ENCODE results near the gene PGS1.

PGS1 gene

DNA sequence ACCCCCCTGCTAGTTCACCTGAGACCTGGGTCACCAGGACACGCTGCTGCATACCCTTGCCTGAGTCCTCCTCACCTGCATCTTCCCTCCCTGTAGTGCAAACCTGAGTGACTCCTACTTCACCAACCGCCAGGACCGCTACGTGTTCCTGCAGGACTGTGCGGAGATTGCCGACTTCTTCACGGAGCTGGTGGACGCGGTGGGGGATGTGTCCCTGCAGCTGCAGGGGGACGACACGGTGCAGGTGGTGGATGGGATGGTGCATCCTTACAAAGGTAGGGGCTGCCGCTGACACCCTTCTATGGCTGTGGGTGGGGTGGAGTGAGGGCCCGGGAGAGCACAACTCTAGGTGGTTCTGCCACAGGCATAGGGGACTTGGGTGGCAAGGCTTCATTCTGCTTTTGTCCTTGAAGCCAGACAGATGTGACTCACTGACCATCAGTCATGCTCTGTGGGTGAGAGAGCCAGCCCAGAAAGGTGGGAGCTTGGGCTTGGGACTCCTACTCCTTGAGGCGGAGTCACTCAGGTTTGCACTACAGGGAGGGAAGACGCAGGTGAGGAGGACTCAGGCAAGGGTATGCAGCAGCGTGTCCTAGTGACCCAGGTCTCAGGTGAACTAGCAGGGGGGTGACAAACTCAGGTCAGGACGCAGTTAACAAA, 22.3 kb downstream of the PGS1 start:
- peaks cover 48% of the 10 kb centered on the region for H3K36me3 ChIP-seq (ENCODE audit: control insufficient read depth, insufficient read depth, low read length)
- H3K27me3 ChIP-seq (ENCODE audit: control insufficient read depth, insufficient read depth, low read length), result no peaks in the 10 kb centered on the region

DNA sequence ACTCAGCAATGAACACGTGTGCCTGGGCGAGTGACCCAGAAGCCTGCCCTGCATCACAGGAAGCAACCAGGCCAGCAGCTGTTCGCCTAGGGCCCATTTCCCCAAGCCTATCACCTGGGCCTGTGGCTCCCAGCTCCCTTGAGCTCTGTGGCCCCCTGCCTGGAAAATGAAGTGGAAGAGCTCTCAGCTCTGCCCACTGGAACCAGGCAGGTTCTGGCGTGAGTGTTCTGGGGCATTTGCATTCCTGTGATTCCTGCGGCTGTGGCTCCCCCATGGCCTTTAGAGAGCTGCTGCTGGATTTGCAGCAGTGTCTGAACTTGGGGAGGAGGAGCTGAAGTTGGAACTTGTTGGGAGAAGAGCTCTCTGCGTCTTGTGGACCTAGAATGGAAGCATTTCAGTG, 22.8 kb downstream of the PGS1 start:
- Histone ChIP-seq H3K36me3 (ENCODE audit: control insufficient read depth, insufficient read depth, low read length) (peaks cover 45% of the 10 kb centered on the region), H3K4me3 (ENCODE audit: low read length) (no peak overlapping the region), H3K4me1 (ENCODE audit: control insufficient read depth, insufficient read depth, low read length) (no peaks in the 10 kb centered on the region), H3K9ac (ENCODE audit: low read length) (no peak overlapping the region), H3K27ac (ENCODE audit: low read depth, low read length) (no peak overlapping the region), H3K27me3 (ENCODE audit: control insufficient read depth, insufficient read depth, low read length) (no peaks in the 10 kb centered on the region)

More for the DNA sequence above, 22.3 kb downstream of the PGS1 start:
- H3K27ac ChIP-seq (ENCODE audit: low read depth, low read length), result no peak overlapping the region
- H3K4me3 ChIP-seq (ENCODE audit: low read length), result no peak overlapping the region
- H3K4me1 ChIP-seq (ENCODE audit: control insufficient read depth, insufficient read depth, low read length), result no peaks in the 10 kb centered on the region
- no peak overlapping the region for H3K9ac ChIP-seq (ENCODE audit: low read length)

DNA sequence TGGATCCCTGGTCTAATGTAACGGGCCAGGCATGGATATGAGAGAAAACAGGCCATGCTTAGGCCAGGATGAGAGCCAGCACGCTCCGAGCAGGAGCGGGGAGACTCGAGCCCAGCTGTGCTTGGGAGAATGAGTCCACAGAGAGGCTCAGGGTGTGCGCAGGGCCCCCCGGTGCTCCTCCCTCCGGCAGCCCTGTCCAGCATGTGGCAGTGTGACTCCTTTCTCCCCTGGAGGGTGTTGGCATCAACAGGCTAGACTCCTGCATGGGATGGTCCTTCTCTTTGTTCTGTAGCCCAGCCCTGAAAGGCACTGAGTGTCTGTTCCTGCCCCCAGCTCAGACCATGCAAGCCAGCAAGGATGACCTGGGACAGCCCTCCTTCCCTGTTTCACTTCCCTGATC, 23.4 kb downstream of the PGS1 start:
- H3K9ac ChIP-seq (ENCODE audit: low read length), result no peak overlapping the region

DNA sequence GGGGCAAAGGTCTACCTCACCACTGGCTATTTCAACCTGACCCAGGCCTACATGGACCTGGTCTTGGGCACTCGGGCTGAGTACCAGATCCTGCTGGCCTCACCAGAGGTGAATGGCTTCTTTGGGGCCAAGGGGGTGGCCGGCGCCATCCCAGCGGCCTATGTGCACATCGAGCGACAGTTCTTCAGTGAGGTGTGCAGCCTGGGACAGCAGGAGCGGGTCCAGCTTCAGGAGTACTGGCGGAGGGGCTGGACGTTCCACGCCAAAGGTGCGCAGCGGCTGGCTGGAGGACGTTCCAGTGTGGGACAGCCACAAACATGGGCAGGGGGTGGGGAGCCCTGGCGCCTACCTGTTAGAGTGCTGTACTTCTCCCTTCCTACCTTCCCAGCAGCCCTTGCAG, 25.4 kb downstream of the PGS1 start:
- Histone ChIP-seq H3K4me1 (ENCODE audit: control insufficient read depth, insufficient read depth, low read length) (no peaks in the 10 kb centered on the region), H3K4me3 (ENCODE audit: low read length) (no peak overlapping the region), H3K36me3 (ENCODE audit: control insufficient read depth, insufficient read depth, low read length) (peaks cover 35% of the 10 kb centered on the region)

More for the DNA sequence above, 23.4 kb downstream of the PGS1 start:
- Histone ChIP-seq H3K27ac (ENCODE audit: low read depth, low read length) (no peak overlapping the region), H3K4me3 (ENCODE audit: low read length) (no peak overlapping the region), H3K4me1 (ENCODE audit: control insufficient read depth, insufficient read depth, low read length) (no peaks in the 10 kb centered on the region), H3K27me3 (ENCODE audit: control insufficient read depth, insufficient read depth, low read length) (no peaks in the 10 kb centered on the region), H3K36me3 (ENCODE audit: control insufficient read depth, insufficient read depth, low read length) (peaks cover 43% of the 10 kb centered on the region)

DNA sequence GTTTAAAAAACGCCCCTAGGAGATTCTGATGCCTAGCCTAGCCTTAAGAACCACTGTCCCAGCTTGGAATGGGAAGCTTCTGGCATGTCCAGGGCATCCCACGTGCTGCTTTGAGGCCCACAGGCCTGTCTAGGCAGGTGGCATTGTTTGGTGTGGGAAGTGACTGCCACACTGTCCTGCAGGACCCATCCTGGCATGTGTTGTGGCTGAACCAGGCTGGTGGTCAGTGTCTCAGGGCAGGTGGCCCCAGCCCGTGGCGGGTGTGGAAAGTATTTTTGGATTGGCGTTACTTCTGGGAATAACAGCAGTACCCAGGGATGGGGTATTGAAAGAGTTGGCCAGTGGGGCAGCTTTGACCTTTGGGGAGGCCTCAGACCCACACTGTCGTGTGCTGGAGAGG, 27.9 kb downstream of the PGS1 start:
- Histone ChIP-seq H3K4me1 (ENCODE audit: control insufficient read depth, insufficient read depth, low read length) (no peaks in the 10 kb centered on the region), H3K9ac (ENCODE audit: low read length) (no peak overlapping the region)

More for the DNA sequence above, 25.4 kb downstream of the PGS1 start:
- no peaks in the 10 kb centered on the region for H3K27me3 ChIP-seq (ENCODE audit: control insufficient read depth, insufficient read depth, low read length)
- no peak overlapping the region for H3K27ac ChIP-seq (ENCODE audit: low read depth, low read length)
- no peak overlapping the region for H3K9ac ChIP-seq (ENCODE audit: low read length)

DNA sequence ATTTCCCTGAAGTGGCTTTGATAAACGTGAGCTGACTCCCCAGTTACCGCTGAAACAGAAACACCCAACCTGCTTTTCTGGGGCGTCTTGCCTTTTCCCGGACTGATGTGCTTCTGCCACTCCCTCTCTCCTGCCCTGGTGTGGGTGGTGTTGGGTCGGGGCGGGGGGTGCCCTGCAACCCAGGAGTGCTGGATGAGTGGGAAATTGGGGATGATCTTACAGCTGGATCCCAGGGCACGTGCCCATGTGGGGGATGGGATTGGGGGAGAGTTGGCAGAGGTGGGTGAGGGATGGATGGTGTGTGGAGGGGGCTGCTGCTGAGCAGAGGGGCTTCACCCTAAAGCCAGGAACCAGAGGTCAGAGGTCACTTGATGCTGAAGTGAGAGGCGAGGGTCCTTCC, 28.5 kb downstream of the PGS1 start:
- Histone ChIP-seq H3K27me3 (ENCODE audit: control insufficient read depth, insufficient read depth, low read length) (no peaks in the 10 kb centered on the region), H3K36me3 (ENCODE audit: control insufficient read depth, insufficient read depth, low read length) (peaks cover 11% of the 10 kb centered on the region), H3K4me1 (ENCODE audit: control insufficient read depth, insufficient read depth, low read length) (no peaks in the 10 kb centered on the region), H3K9ac (ENCODE audit: low read length) (no peak overlapping the region), H3K4me3 (ENCODE audit: low read length) (no peak overlapping the region), H3K27ac (ENCODE audit: low read depth, low read length) (no peak overlapping the region)

More for the DNA sequence above, 27.9 kb downstream of the PGS1 start:
- H3K27me3 ChIP-seq (ENCODE audit: control insufficient read depth, insufficient read depth, low read length), result no peaks in the 10 kb centered on the region
- no peak overlapping the region for H3K4me3 ChIP-seq (ENCODE audit: low read length)
- peaks cover 12% of the 10 kb centered on the region for H3K36me3 ChIP-seq (ENCODE audit: control insufficient read depth, insufficient read depth, low read length)
- H3K27ac ChIP-seq (ENCODE audit: low read depth, low read length), result no peak overlapping the region

DNA sequence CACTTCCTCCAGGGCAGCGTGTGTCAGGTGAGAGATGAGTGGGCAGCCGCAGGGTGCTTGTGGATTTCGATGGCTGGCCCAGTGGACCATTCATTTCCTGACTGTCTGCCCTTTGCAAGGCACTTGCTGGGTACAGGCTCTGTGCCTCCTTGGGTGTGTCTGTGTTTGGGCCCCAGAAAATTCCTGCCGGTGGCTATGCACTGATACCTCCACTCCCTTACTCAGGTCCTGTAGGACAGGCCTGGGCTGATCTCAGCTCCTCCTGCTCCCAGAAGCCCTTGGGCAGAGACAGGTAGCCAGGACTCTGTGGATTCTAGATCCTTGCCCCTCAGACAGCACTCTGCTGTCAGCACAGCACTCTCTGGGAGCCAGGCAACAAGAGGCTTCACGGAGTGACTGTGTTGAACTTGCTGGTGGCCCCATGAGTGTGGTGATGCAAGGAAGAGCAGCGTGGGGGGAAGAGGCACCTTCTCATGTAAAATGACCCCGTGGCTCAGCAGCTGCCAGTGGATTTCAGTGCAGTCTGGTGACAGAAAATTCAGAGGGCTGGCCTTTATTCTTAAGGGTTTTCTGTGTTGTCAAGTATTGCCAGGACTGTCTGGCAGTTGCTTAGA, 29.0 kb downstream of the PGS1 start:
- Histone ChIP-seq H3K4me1 (ENCODE audit: control insufficient read depth, insufficient read depth, low read length) (no peaks in the 10 kb centered on the region), H3K27ac (ENCODE audit: low read depth, low read length) (no peak overlapping the region), H3K4me3 (ENCODE audit: low read length) (no peak overlapping the region), H3K27me3 (ENCODE audit: control insufficient read depth, insufficient read depth, low read length) (no peaks in the 10 kb centered on the region), H3K9ac (ENCODE audit: low read length) (no peak overlapping the region), H3K36me3 (ENCODE audit: control insufficient read depth, insufficient read depth, low read length) (peaks cover 7% of the 10 kb centered on the region)

DNA sequence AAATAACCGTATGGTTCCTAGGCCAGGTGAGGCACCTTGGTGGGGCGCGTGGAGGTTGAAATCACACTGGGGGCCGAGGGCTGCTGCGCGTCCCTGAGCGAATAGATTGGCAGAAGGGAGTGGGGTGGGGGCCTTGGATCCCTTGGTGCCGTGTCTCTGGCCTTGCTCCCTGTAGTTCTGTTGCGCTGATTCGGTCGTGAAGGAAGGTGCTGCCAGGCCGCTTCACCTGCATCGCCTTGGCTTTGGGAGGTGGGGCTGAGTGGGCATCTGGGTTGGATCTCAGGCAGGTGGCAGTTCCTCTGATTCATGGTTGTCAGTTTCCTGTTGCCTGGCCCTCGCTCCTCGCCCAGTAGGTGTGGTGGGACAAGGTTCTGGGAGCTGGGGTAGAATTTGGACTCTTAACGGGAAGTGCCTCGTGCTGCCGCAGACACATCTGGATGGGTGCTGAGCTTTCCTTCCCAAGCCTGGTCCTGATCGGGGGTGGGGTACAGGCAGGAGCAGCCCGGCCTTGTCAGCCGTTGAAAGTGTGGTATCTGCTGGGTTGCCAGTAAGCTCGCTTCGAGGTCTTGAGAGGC, 30.1 kb downstream of the PGS1 start:
- H3K36me3 ChIP-seq (ENCODE audit: control insufficient read depth, insufficient read depth, low read length), result peaks cover 3% of the 10 kb centered on the region
- H3K4me3 ChIP-seq (ENCODE audit: low read length), result no peak overlapping the region
- no peaks in the 10 kb centered on the region for H3K4me1 ChIP-seq (ENCODE audit: control insufficient read depth, insufficient read depth, low read length)
- no peak overlapping the region for H3K9ac ChIP-seq (ENCODE audit: low read length)
- H3K27me3 ChIP-seq (ENCODE audit: control insufficient read depth, insufficient read depth, low read length), result no peaks in the 10 kb centered on the region
- no peak overlapping the region for H3K27ac ChIP-seq (ENCODE audit: low read depth, low read length)

DNA sequence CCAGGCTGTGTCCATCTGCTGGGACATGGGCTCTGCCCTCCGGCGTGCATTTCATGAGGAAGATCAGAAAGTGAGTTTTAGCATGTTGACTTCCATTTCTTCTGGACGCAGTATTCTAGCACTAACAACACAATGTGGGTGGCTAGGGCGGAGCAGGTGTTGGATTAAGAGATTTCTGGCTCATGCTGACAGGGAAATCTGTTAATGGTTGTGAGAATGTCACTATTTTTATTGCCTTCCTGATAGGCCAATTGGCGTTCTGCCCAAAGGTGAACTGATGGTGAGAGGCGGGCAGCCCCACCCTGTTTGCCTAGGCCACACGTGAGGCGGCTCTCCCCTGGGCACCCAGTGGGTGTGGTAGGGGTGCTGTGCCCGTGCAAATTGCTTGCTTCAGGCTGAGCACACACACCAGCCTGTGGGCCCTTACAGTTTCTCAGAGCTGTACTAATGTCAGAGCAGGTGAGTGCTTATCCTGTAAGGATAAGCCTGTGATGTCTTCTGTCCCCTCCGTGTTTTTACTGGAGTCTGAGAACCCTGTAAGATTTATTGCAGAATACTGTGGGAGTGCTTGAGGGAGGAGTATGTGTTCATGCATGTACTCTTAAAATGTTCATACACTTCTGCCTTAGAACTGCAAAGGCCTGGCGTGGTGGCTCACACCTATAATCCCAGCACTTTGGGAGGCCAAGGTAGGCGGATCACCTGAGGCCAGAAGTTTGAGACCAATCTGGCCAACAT, 30.9 kb downstream of the PGS1 start:
- H3K9ac ChIP-seq (ENCODE audit: low read length), result no peak overlapping the region
- H3K36me3 ChIP-seq (ENCODE audit: control insufficient read depth, insufficient read depth, low read length), result peaks cover under 1% of the 10 kb centered on the region
- no peaks in the 10 kb centered on the region for H3K4me1 ChIP-seq (ENCODE audit: control insufficient read depth, insufficient read depth, low read length)
- no peak overlapping the region for H3K4me3 ChIP-seq (ENCODE audit: low read length)
- no peaks in the 10 kb centered on the region for H3K27me3 ChIP-seq (ENCODE audit: control insufficient read depth, insufficient read depth, low read length)
- no peak overlapping the region for H3K27ac ChIP-seq (ENCODE audit: low read depth, low read length)

DNA sequence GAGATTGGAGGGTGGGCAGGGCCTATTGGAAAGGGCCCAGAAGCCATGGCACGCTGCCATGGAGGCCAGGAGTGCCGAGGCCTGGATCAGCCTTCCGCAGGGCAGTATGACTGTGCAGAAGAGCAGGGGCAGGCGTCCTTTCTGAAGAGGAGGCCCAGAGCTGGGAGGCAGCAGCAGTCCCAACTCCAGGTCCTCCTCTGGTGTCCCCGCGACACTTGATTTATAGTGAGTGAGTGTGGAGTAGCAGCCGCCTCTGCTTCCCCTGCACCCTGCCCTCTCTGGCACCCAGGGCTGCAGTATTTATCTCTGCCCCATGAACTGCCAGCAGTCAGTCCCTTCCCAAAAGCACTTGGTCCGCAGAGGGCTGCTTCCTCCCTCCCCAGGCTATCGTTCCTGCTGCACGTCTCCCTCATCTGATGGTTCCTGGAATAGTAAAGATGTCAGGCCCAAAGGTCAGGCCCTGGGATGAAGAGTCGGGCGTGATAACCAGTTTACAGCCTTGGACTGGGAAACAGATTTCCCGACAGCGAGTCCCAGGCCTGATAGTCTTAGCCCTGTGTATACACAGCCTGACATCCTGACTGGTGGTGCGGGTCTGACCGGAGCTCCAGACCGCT, 32.9 kb downstream of the PGS1 start:
- no peaks in the 10 kb centered on the region for H3K27me3 ChIP-seq (ENCODE audit: control insufficient read depth, insufficient read depth, low read length)
- no peak overlapping the region for H3K4me3 ChIP-seq (ENCODE audit: low read length)
- no peaks in the 10 kb centered on the region for H3K4me1 ChIP-seq (ENCODE audit: control insufficient read depth, insufficient read depth, low read length)
- H3K27ac ChIP-seq (ENCODE audit: low read depth, low read length), result peak overlapping the region; percentile 30
- no peak overlapping the region for H3K9ac ChIP-seq (ENCODE audit: low read length)
- peaks cover 5% of the 10 kb centered on the region for H3K36me3 ChIP-seq (ENCODE audit: control insufficient read depth, insufficient read depth, low read length)

DNA sequence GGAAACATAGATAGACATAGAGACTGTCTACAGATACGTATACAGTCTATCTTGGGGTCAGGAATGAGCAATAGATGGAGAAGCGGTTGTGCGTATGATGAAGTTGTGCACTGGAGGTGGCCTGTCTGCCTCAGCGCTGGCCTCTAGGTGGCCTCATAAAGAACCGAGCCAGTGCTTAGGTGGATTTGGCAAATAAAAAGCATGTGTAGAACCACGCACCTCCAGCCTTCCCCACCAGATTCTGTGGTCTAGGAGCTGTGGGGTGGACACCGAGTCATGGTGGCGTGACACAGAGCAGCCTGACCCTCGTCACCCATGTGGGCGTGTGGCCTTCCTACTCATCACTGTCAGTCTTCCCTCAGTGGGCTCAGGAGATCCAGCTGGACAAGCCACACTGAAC, 34.0 kb downstream of the PGS1 start:
- no peak overlapping the region for H3K4me3 ChIP-seq (ENCODE audit: low read length)
- no peaks in the 10 kb centered on the region for H3K27me3 ChIP-seq (ENCODE audit: control insufficient read depth, insufficient read depth, low read length)
- H3K27ac ChIP-seq (ENCODE audit: low read depth, low read length), result no peak overlapping the region
- H3K36me3 ChIP-seq (ENCODE audit: control insufficient read depth, insufficient read depth, low read length), result peaks cover 5% of the 10 kb centered on the region
- H3K9ac ChIP-seq (ENCODE audit: low read length), result no peak overlapping the region
- H3K4me1 ChIP-seq (ENCODE audit: control insufficient read depth, insufficient read depth, low read length), result no peaks in the 10 kb centered on the region
